ENCODE data around the gene SORCS3. TPM values are rescaled to one million over a fixed set of nuclear protein-coding genes. Genes with fewer than 3 reads are reported as not detected.

SORCS3 gene
- total and polyA plus RNA-seq, 2 of the 4 experiments (the other 2 are of a cell fraction), result not detected

DNA sequence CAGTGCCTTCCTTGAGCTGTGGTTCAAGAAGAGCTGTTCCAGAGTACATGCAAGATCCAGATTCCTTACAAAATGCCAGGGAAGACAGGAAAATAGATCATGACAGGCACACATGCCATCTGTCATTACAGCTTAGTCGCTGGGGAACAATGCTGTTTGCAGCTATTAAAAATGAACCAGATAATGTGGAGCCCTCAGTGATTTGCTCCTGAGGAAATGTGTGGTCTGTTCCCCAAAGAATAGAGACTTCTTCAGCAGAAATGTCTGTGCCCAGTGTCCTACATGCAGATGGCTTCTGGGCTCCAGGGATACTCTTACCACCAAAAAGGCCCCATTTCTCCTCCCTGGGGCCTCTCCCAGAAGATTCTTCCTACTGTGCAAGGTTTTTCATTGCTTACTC is 627.9 kb downstream of the SORCS3 start:
- no peak overlapping the region for H3K56ac ChIP-seq (ENCODE audit: extremely low read depth, insufficient read depth, low read length)
- H4K20me1 ChIP-seq (ENCODE audit: insufficient read depth, low read length), result no peaks in the 10 kb centered on the region
- no peak overlapping the region for H2AK5ac ChIP-seq (ENCODE audit: low read depth, low read length)
- H3K23ac ChIP-seq (ENCODE audit: low read depth, low read length), result no peak overlapping the region
- no peaks in the 10 kb centered on the region for H3K27me3 ChIP-seq (ENCODE audit: control insufficient read depth, insufficient read depth, low read length)
- H3K18ac ChIP-seq (ENCODE audit: low read depth, low read length), result no peak overlapping the region
- H4K8ac ChIP-seq (ENCODE audit: low read depth in 2 of 2, low read length in 2 of 2), result no peak overlapping the region
- no peak overlapping the region for H3K4ac ChIP-seq (ENCODE audit: low read depth, low read length)
- no peak for ATAC-seq (ENCODE audit: low read depth)
- H3K4me3 ChIP-seq (ENCODE audit: insufficient read depth, low read depth, low read length), result no peak overlapping the region
- no peak overlapping the region for H2BK5ac ChIP-seq (ENCODE audit: low read depth, low read length, poor library complexity, severe bottlenecking)
- dilution Hi-C loops (cut with HindIII; ENCODE audit: low sequenced_read_pairs, unreplicated experiment), result no loop called here
- H3K14ac ChIP-seq (replicated peaks; ENCODE audit: low read depth, low read length), result no peak overlapping the region
- no peak for DNase-seq
- CTCF ChIA-PET, result no interaction called here
- no peaks in the 10 kb centered on the region for H3K36me3 ChIP-seq (ENCODE audit: control insufficient read depth, insufficient read depth, low read length)
- H4K5ac ChIP-seq (ENCODE audit: low read depth, low read length), result no peak overlapping the region
- BruUV-seq (replicated peaks), result no TSS peak
- H3K9me1 ChIP-seq (ENCODE audit: insufficient read depth, low read length), result no peaks in the 10 kb centered on the region
- H2AFZ ChIP-seq (replicated peaks; ENCODE audit: low read length, poor library complexity), result no peak overlapping the region
- H2BK120ac ChIP-seq (ENCODE audit: low read depth, low read length), result no peak overlapping the region
- POLR2A ChIA-PET (ENCODE audit: unreplicated experiment), result no interaction called here
- intact Hi-C loops (cut with micrococcal nuclease), result no loop called here
- H2AK9ac ChIP-seq (replicated peaks; ENCODE audit: low read depth, low read length, poor library complexity), result no peak overlapping the region
- H4K91ac ChIP-seq (ENCODE audit: insufficient read depth, low read depth, low read length), result no peak overlapping the region
- no peak overlapping the region for H3K4me2 ChIP-seq (ENCODE audit: low read depth, low read length)
- no peaks in the 10 kb centered on the region for H3K4me1 ChIP-seq (ENCODE audit: control insufficient read depth, insufficient read depth, low read length)
- no peaks in the 10 kb centered on the region for H3K79me1 ChIP-seq (ENCODE audit: low read depth in 1 of 2, low read length in 2 of 2)
- no peak overlapping the region for H2BK20ac ChIP-seq (ENCODE audit: low read depth, low read length)
- no peak overlapping the region for H3K27ac ChIP-seq (ENCODE audit: insufficient read depth, low read length)
- no CpG with 5 or more reads among the region's 1 CpG for WGBS, 2 experiments (ENCODE audit: extremely low coverage in 2 of 2, insufficient read length in 1 of 2)
- no peak overlapping the region for H3K9ac ChIP-seq (ENCODE audit: low read depth, low read length)
- in situ Hi-C loops (cut with MboI; ENCODE audit: low sequenced_read_pairs), result no loop called here
- peaks cover 9% of the 10 kb centered on the region; the same call in 1 of the 2 replicates for H3K9me3 ChIP-seq (ENCODE audit: control insufficient read depth, insufficient read depth, low read length)
- no peak overlapping the region for H2BK15ac ChIP-seq (ENCODE audit: low read depth, low read length)
- no peak for TF ChIP-seq USF2 (IDR thresholded peaks at IDR 0.05; ENCODE audit: low read depth, low read length)
- TF ChIP-seq RAD21 (IDR thresholded peaks at IDR 0.05; ENCODE audit: low read length), result no peak
- no peak for TF ChIP-seq ELK1 (IDR thresholded peaks at IDR 0.05; ENCODE audit: borderline replicate concordance, low read depth, low read length)
- TF ChIP-seq POLR2A (IDR thresholded peaks at IDR 0.05; ENCODE audit: low read depth, low read length), result no peak
- TF ChIP-seq MAFK (IDR thresholded peaks at IDR 0.05; ENCODE audit: low read depth, low read length), result no peak
- TF ChIP-seq CHD1 (IDR thresholded peaks at IDR 0.05; ENCODE audit: low read depth, low read length), result no peak
- no peak for TF ChIP-seq CEBPB (IDR thresholded peaks at IDR 0.05; ENCODE audit: low read depth, low read length)

Measured in IMR-90 (cell line).